Fibroblast of the aortic adventitia (primary cell): ENCODE measurements around the gene SNX25. TPM values are rescaled to one million over a fixed set of nuclear protein-coding genes. Genes with fewer than 3 reads are reported as not detected.

Source experiments
- DNase-seq: peaks from one replicate; pipeline ENCODE4 v3.0.0-alpha.2; 2010; ENCODE audit warnings: low read depth
- H3K4me3 ChIP-seq: 2 replicates; pipeline ENCODE4 v1.5.1; 2011; ENCODE audit warnings: low read depth, mild to moderate bottlenecking, control low read depth, low read length, moderate library complexity
- total RNA-seq: library from RNA; depleted of rRNA; stranded (reverse); fragments of >200 nt; gene quantifications from 2 replicates; pipeline ENCODE4 v1.2.3, GENCODE V29; 2012; ENCODE audit warnings: low replicate concordance
- TF ChIP-seq, protein P1 (sequence below): IDR thresholded peaks from 2 replicates; pipeline ENCODE4 v1.5.1; 2011; ENCODE audit warnings: mild to moderate bottlenecking, low read length, control low read depth, inconsistent platforms; ENCODE audit not compliant: insufficient read depth

SNX25 gene
- total RNA-seq, 1 donor = 27.5 TPM

DNA sequence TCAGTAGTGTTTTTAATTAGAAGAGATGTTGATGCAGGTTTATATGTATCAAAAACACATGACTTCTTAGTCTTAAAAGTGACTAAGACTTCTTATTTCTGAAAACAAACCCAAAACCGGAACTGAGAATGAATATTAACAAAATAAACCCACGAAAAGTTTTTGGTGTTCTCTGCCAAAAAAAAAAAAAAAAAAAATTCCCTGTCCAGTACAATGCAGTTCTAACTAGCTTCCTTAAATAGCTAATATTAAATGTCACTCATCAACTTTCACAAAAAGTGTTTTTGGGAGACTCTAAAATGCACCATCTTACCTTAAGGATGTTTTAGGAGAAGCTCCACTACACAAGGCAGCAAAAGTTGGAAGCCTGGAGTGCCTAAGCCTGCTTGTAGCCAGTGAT is 189.2 kb downstream of the SNX25 start:
- DNase-seq = no peak
- TF ChIP-seq, protein P1, sequence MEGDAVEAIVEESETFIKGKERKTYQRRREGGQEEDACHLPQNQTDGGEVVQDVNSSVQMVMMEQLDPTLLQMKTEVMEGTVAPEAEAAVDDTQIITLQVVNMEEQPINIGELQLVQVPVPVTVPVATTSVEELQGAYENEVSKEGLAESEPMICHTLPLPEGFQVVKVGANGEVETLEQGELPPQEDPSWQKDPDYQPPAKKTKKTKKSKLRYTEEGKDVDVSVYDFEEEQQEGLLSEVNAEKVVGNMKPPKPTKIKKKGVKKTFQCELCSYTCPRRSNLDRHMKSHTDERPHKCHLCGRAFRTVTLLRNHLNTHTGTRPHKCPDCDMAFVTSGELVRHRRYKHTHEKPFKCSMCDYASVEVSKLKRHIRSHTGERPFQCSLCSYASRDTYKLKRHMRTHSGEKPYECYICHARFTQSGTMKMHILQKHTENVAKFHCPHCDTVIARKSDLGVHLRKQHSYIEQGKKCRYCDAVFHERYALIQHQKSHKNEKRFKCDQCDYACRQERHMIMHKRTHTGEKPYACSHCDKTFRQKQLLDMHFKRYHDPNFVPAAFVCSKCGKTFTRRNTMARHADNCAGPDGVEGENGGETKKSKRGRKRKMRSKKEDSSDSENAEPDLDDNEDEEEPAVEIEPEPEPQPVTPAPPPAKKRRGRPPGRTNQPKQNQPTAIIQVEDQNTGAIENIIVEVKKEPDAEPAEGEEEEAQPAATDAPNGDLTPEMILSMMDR = no peak
- H3K4me3 ChIP-seq = no peak overlapping the region

DNA sequence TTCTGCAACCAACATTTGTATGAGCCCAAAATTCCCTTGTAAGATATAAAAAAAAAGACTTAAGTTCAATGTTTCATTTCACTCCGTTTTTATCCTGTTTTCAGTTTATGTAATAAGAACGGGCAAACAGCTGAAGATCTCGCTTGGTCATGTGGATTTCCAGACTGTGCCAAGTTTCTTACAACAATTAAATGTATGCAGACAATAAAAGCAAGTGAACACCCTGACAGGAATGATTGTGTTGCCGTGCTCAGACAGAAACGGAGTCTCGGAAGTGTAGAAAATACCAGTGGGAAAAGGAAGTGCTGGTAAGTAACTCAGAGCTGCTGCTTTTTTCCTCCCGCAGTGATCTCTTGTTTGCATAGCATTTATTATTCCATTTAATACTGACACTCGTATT is 190.1 kb downstream of the SNX25 start:
- no peak for DNase-seq
- H3K4me3 ChIP-seq = no peak overlapping the region
- TF ChIP-seq, protein P1 = no peak

DNA sequence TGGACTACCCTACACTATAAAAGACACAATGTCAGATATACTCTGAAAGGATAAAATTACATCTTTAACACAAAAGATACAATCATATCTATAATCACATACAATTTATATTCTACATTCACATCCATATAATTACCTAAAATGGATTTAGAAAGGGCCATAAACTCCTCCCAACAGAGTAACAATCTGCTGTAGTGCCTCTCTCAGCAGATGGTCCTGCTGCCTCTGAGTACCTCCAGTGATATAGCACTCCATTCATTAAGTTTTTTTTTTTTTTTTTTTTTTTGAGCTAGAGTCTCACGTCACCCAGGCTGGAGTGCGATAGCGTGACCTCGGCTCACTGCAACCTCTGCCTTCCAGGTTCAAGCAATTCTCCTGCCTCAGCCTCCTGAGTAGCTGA is 194.6 kb downstream of the SNX25 start:
- no peak for DNase-seq
- no peak overlapping the region for H3K4me3 ChIP-seq
- TF ChIP-seq, protein P1 = no peak

DNA sequence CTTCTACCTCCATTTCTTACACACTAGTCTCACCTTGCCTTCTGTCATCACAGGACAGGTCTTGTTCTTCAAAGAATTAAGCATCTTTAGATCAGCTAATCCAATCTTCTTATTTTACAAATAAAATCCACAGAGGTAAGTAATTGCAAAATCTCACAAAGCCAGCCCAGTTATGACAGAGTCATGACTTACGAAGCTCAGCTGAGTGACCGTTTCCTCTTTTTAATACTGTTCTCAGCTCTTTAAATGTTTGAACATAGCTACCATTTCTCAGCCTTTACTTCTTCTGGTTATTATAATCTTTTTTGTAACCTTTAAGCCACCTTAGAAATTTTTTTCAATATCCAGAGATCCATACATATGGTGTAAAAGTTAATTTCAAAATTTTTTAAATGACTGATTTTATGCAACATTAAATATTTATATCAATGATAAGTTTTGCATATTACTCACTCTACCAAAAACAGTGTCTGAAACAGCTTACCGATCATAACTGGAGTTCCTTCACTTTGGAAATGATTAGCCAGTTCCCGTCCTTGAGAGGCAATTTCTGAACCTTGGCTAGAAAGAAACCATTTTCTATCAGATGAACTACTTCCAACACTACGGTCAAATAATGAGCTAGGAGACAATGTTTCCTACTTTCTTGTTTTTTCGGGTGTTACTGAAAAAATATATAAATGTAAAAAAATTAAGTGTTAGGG is 196.1 kb downstream of the SNX25 start:
- no peak for DNase-seq
- no peak overlapping the region for H3K4me3 ChIP-seq
- TF ChIP-seq, protein P1 = no peak

DNA sequence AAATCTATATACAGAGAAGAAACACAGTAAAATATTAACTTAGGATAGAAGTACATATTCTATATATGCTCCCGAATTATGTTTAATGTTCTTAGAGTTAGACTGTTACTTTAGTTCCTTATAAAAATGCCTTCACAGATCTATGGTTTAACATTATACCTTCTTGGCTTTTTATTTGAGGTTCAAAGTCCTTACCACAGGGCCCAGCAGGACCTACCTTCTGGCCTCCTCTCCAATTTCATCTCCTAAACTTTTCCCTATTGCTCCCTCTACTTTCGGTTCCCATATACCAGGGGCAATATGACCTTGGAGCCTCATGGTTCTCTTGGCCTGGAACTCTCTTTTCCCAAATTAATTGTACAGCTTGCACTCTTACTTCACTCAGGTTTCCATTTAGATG is 199.0 kb downstream of the SNX25 start:
- DNase-seq = no peak
- H3K4me3 ChIP-seq = no peak overlapping the region
- TF ChIP-seq, protein P1 = no peak

DNA sequence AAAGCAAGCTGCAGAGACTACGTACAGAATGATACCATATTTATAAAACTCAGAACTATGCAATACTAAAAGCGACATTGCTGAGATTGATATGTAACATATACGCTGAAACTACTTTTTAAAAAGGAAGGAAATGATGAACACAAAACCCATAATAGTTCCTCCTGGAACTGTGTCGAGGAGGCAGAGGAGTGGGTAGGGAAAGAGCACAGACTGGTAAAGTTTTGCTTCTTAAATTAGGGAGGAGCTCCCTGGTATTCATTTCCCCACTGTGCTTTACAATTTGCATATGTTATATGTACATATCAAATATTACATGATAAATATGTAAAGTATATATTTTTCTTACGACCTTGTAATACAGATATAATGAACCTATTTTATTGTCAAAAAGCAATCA is 202.5 kb downstream of the SNX25 start:
- no peak overlapping the region for H3K4me3 ChIP-seq
- no peak for DNase-seq
- TF ChIP-seq, protein P1 = no peak

DNA sequence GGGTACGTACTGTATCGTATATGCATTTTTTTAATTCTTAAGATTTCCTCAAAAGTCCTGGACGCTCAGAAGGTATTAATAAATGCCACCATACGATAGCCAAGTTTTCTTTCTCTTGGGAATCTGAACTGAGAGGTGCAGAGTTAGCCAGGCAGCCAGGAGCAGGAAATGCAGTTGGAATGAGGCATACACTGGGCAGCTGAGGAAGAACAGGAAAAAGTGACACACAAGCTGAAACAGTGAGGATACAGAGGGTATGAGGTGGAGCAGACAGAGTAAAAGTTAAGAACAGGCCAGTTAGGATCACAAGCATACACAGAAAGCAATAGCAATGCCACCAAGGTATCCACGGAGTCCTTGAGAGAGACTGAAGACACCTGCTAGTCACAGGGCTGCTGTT is 203.0 kb downstream of the SNX25 start:
- H3K4me3 ChIP-seq = no peak overlapping the region
- no peak for DNase-seq
- TF ChIP-seq, protein P1 = no peak
